ENCODE data around the gene MRM3. TPM values are rescaled to one million over a fixed set of nuclear protein-coding genes. Genes with fewer than 3 reads are reported as not detected.
"Not testable (repeated sequence)": the region's sequence is repeated elsewhere in the genome, so short reads cannot be mapped to it uniquely, and the experiment has no call there.

Gene MRM3
- total and polyA plus RNA-seq, 2 experiments from 2014 or later: 24.8 to 28.1 TPM

DNA sequence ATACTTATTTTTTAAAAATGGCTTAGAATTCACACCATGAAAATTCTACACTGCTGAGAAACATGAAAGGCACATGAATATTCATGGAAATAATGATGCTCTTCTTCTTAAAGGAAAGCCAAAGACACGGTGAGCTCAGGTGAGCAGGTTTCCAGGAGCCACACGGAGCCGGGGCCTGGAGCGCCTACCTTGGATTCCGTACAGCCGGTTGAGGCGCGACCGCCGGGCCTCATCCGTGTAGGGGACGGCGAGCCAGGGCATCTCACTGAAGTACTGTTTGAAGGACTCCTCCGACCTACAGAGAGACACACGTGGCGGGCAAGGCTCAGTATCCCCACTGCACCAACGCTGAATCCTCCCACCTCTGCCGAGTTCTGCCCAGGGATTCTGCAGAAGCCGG lies 37.1 kb downstream of the MRM3 start:
- Histone ChIP-seq H3K27me3 (no peaks in the 10 kb centered on the region), H3K27ac (no peak overlapping the region), H3K9me3 (ENCODE audit: low read depth) (no peaks in the 10 kb centered on the region), H3K4me1 (ENCODE audit: low read depth) (no peaks in the 10 kb centered on the region), H3K36me3 (peaks cover 36% of the 10 kb centered on the region), H3K4me3 (no peak overlapping the region)
- DNase-seq (ENCODE audit: low read depth in 1 of 2, low spot score in 1 of 2): no peak
- TF ChIP-seq, protein P1, sequence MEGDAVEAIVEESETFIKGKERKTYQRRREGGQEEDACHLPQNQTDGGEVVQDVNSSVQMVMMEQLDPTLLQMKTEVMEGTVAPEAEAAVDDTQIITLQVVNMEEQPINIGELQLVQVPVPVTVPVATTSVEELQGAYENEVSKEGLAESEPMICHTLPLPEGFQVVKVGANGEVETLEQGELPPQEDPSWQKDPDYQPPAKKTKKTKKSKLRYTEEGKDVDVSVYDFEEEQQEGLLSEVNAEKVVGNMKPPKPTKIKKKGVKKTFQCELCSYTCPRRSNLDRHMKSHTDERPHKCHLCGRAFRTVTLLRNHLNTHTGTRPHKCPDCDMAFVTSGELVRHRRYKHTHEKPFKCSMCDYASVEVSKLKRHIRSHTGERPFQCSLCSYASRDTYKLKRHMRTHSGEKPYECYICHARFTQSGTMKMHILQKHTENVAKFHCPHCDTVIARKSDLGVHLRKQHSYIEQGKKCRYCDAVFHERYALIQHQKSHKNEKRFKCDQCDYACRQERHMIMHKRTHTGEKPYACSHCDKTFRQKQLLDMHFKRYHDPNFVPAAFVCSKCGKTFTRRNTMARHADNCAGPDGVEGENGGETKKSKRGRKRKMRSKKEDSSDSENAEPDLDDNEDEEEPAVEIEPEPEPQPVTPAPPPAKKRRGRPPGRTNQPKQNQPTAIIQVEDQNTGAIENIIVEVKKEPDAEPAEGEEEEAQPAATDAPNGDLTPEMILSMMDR (IDR thresholded peaks at IDR 0.05; ENCODE audit: low read depth, low read length): no peak

DNA sequence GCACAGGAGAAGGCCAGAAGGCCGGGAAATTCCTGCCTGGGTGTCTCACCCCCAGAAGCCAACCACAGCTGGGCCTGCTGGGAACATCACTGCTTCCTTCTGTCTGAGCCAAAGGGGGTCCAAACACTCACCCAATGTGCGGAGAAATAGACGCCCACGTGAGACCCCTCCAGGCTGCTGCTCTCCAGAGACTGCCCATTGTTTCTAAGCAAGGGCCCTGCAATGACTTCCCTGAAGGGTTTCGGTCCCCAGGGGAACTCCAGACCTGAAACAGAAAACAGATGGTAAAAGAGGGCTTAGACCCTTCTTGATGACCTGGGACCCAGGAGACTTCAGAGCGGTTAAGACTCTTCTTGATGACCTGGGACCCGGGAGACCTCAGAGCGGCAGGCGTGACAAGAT lies 41.3 kb downstream of the MRM3 start:
- peaks cover 26% of the 10 kb centered on the region for H3K36me3 ChIP-seq
- H3K27ac ChIP-seq: no peak overlapping the region
- DNase-seq (ENCODE audit: low read depth in 1 of 2, low spot score in 1 of 2): no peak
- no peaks in the 10 kb centered on the region for H3K27me3 ChIP-seq
- H3K4me3 ChIP-seq: no peak overlapping the region
- no peaks in the 10 kb centered on the region for H3K4me1 ChIP-seq (ENCODE audit: low read depth)
- TF ChIP-seq, protein P1 (IDR thresholded peaks at IDR 0.05; ENCODE audit: low read depth, low read length): no peak
- no peaks in the 10 kb centered on the region for H3K9me3 ChIP-seq (ENCODE audit: low read depth)

DNA sequence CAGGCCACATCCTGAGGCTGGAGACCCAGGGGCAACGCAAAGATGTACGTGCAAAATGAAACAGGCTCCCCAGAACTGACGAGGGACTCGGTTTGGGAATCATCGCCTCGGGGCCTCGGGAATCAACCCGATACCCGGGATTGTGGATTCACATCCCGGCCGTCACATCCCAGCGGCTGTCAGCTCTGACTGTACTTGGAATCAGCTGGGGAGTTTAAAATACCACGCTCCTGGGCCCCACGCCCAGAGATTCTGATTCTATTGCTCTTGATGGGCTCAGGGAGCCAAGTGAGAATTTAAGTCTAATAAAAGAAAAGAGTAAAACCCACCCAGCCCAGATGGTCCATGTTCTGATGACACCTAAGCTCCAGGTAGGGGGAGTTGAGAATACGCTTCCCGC lies 42.2 kb downstream of the MRM3 start:
- Histone ChIP-seq H3K4me3 (no peak overlapping the region), H3K9me3 (ENCODE audit: low read depth) (no peaks in the 10 kb centered on the region), H3K27me3 (no peaks in the 10 kb centered on the region), H3K4me1 (ENCODE audit: low read depth) (no peaks in the 10 kb centered on the region), H3K27ac (no peak overlapping the region), H3K36me3 (peaks cover 20% of the 10 kb centered on the region)
- no peak for DNase-seq (ENCODE audit: low read depth in 1 of 2, low spot score in 1 of 2)
- TF ChIP-seq, protein P1 (IDR thresholded peaks at IDR 0.05; ENCODE audit: low read depth, low read length): no peak

DNA sequence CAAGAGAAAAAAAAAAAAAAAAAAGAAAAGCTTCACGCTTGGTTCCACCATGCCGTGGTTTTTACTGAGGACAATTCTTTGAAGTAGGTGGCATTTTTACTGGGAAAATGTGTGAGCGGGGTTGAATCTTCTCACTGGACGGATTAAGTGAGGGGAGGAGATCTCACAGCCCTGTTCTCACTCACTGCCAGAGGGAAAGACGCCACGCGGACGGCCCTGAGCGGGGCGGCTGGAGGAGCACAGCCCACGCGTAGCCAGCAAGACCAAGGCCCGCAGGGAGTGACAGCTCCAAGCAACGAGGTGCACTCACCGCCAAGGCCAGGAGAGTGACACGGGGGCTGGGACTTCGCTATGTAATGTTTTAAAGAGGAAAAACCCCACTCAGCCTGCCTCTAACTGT lies 43.1 kb downstream of the MRM3 start:
- TF ChIP-seq, protein P1 (IDR thresholded peaks at IDR 0.05; ENCODE audit: low read depth, low read length): no peak
- H3K4me1 ChIP-seq (ENCODE audit: low read depth): no peaks in the 10 kb centered on the region
- H3K27ac ChIP-seq: peak overlapping the region; percentile 34
- H3K4me3 ChIP-seq: no peak overlapping the region
- no peaks in the 10 kb centered on the region for H3K9me3 ChIP-seq (ENCODE audit: low read depth)
- DNase-seq (ENCODE audit: low read depth in 1 of 2, low spot score in 1 of 2): no peak
- H3K27me3 ChIP-seq: no peaks in the 10 kb centered on the region
- peaks cover 17% of the 10 kb centered on the region for H3K36me3 ChIP-seq

DNA sequence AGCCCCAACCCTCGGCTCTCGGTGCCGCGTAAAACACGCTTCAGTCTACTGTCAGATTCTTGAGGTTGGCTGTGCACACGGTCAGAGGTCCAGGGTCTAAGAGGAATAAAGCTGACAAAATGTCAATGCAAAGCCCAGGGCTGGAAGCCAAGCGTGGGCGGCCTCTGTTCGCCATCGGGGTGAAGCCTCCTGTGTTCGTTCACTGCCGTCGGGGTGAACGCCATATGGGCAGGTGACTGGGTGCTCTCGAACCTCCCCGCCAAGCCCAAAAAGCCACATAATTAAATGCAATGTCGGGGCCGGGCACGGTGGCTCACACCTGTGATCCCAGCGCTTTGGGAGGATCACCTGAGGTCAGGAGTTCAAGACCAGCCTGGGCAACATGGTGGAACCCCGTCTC lies 44.6 kb downstream of the MRM3 start:
- Histone ChIP-seq H3K27ac (no peak overlapping the region), H3K27me3 (no peaks in the 10 kb centered on the region), H3K4me1 (ENCODE audit: low read depth) (no peaks in the 10 kb centered on the region), H3K9me3 (ENCODE audit: low read depth) (no peaks in the 10 kb centered on the region), H3K4me3 (no peak overlapping the region), H3K36me3 (peaks cover 17% of the 10 kb centered on the region)
- no peak for DNase-seq (ENCODE audit: low read depth in 1 of 2, low spot score in 1 of 2)
- TF ChIP-seq, protein P1 (IDR thresholded peaks at IDR 0.05; ENCODE audit: low read depth, low read length): no peak

DNA sequence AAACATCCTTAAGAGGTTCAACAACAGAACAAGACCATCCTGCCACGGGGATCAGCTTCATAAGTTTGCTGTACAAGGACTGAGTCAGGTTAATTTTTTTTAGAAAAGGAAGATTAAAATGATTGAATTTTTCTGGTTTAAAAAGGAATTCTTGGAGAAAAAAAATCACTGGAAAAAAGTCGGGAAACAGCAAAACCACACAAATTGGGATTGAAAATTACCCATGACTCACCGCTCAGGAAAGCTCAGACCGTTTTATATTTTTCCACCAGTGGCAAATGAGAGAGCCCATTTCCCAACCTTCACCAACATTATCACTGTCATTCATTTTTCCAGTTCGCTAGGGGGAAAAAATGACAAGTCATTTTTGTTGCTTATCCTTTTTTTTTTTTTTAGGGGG lies 46.6 kb downstream of the MRM3 start:
- H3K9me3 ChIP-seq (ENCODE audit: low read depth): no peaks in the 10 kb centered on the region
- no peak for DNase-seq (ENCODE audit: low read depth in 1 of 2, low spot score in 1 of 2)
- no peaks in the 10 kb centered on the region for H3K4me1 ChIP-seq (ENCODE audit: low read depth)
- peaks cover 6% of the 10 kb centered on the region for H3K36me3 ChIP-seq
- H3K4me3 ChIP-seq: no peak overlapping the region
- H3K27me3 ChIP-seq: no peaks in the 10 kb centered on the region
- TF ChIP-seq, protein P1 (IDR thresholded peaks at IDR 0.05; ENCODE audit: low read depth, low read length): no peak
- H3K27ac ChIP-seq: no peak overlapping the region

DNA sequence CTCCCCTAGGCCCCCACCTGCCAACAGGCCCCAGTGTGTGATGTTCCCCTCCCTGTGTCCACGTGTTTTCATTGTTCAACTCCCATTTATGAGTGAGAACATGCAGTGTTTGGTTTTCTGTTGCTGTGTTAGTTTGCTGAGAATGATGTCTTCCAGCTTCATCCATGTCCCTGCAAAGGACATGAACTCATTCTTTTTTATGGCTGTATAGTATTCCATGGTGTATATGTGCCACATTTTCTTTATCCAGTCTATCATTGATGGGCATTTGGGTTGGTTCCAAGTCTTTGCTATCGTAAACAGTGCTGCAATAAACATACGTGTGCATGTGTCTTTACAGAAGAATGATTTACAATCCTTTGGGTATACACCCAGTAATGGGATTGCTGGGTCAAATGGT lies 47.5 kb downstream of the MRM3 start:
- H3K9me3 ChIP-seq (ENCODE audit: low read depth); H3K27me3 ChIP-seq; H3K27ac ChIP-seq; H3K36me3 ChIP-seq; H3K4me1 ChIP-seq (ENCODE audit: low read depth); H3K4me3 ChIP-seq; DNase-seq (ENCODE audit: low read depth in 1 of 2, low spot score in 1 of 2): not testable (repeated sequence)

Data from cardiac muscle cell (in vitro differentiated cells and primary cell).